GM12864 (cell line): ENCODE results near the gene TMTC2.

Experiments used
- DNase-seq: peaks from one replicate; pipeline ENCODE4 v3.0.0-alpha.2; 2011; ENCODE audit warnings: low read depth
- H3K4me3 ChIP-seq: 2 replicates; pipeline ENCODE4 v1.5.1; 2011; ENCODE audit warnings: mild to moderate bottlenecking, low read depth, low read length, control low read depth
- TF ChIP-seq, protein P1 (sequence below): IDR thresholded peaks from 2 replicates; pipeline ENCODE4 v1.5.1; 2011; ENCODE audit warnings: low read depth, mild to moderate bottlenecking, moderate library complexity, low read length, control low read depth, inconsistent platforms; ENCODE audit errors: missing control alignments

Gene TMTC2

DNA sequence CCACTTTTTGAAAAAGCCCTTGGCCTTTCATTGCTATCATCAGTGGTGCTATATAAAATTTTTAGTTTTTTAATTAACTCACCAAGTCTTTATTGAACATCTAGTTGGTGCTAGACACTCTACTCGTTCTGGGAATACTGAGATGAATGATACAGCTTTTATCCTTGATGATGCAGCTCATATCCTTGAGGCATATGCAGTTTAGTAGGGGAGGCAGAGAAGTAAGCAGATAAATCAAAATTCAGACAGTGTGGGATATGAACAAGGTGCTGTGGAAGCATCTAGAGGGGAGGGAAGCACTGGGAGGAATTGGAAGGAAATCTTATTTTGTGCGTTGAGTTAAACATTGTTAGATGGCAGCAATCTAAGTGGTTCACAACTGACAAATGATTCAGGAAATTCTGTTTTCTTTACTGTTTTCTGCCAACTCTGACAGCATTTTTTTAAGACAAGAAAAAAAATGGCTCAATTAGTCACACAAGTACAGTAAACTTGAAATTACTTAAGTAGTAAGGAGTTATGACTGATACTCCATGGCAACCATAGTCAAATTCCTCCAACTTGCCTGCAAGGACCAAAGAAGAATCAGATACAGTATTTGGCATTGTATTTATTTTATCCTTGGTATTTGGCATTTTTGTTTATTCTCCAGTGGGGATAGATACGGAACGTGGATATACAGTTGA lies 119.2 kb downstream of the TMTC2 start:
- TF ChIP-seq, protein P1, sequence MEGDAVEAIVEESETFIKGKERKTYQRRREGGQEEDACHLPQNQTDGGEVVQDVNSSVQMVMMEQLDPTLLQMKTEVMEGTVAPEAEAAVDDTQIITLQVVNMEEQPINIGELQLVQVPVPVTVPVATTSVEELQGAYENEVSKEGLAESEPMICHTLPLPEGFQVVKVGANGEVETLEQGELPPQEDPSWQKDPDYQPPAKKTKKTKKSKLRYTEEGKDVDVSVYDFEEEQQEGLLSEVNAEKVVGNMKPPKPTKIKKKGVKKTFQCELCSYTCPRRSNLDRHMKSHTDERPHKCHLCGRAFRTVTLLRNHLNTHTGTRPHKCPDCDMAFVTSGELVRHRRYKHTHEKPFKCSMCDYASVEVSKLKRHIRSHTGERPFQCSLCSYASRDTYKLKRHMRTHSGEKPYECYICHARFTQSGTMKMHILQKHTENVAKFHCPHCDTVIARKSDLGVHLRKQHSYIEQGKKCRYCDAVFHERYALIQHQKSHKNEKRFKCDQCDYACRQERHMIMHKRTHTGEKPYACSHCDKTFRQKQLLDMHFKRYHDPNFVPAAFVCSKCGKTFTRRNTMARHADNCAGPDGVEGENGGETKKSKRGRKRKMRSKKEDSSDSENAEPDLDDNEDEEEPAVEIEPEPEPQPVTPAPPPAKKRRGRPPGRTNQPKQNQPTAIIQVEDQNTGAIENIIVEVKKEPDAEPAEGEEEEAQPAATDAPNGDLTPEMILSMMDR: no peak
- H3K4me3 ChIP-seq: no peak overlapping the region
- DNase-seq: no peak

DNA sequence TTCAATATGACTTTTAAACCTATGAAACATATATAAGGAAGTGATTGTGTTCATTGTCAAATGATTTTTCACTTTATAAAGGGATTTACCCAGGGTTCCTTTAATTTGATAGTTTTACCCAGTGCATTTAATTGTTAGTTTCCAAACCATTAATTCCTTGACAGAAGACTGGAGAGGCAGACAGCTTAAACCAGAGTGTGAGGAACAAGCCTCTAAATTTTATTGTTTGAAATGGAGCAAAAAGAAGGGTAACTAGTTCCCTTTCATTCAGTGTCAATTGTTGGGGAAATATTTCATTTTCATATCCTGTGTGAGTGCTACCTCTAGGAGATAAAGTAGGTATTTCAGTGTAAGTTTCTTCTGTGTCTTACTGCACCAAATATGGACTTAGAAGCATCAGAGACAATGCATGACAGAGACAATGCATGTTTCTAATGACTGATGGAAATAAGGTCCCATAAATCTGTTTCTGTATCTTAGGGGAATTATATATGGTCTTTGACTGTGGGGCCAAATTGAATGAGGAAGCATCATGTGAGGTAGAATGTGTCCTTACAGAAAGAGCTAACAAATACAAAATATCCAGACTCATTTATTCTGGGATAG lies 120.5 kb downstream of the TMTC2 start:
- no peak for DNase-seq
- H3K4me3 ChIP-seq: no peak overlapping the region
- TF ChIP-seq, protein P1: no peak

DNA sequence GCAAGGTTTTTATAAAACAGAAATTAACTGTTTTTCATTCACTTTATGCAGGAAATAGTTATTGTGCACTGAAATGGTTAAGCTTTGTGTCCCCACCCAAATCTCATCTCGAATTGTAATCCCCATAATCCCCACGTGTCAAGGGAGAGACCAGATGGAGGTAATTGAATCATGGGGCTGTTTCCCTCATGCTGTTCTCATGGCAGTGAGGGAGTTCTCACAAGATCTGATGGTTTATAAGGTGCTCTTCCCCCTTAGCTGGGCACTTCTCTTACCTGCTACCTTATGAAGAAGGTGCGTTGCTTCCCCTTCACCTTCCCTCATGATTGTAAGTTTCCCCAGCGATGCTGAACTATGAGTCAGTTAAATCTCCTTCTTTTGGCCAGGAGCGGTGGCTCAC lies 123.9 kb downstream of the TMTC2 start:
- TF ChIP-seq, protein P1: no peak
- DNase-seq: no peak
- no peak overlapping the region for H3K4me3 ChIP-seq

DNA sequence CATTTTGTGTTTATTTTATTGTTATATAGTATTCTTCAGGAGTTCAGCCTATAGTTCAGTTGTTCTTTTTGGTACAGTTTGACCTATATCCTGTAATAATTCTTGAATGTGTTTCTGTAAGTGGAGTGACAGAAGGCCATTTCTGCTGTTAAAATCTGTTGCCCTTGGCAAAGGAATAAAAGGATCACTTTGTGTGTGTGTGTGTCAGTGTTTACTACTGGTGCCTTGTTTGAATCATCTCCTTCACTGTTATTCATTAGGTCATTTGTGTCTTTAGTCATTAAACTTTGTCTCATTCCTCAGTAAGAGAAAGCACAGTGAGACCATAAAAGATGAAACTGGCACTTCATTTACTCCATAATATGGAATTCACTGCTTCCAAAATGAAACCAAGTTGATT lies 130.7 kb downstream of the TMTC2 start:
- DNase-seq: no peak
- TF ChIP-seq, protein P1: no peak

DNA sequence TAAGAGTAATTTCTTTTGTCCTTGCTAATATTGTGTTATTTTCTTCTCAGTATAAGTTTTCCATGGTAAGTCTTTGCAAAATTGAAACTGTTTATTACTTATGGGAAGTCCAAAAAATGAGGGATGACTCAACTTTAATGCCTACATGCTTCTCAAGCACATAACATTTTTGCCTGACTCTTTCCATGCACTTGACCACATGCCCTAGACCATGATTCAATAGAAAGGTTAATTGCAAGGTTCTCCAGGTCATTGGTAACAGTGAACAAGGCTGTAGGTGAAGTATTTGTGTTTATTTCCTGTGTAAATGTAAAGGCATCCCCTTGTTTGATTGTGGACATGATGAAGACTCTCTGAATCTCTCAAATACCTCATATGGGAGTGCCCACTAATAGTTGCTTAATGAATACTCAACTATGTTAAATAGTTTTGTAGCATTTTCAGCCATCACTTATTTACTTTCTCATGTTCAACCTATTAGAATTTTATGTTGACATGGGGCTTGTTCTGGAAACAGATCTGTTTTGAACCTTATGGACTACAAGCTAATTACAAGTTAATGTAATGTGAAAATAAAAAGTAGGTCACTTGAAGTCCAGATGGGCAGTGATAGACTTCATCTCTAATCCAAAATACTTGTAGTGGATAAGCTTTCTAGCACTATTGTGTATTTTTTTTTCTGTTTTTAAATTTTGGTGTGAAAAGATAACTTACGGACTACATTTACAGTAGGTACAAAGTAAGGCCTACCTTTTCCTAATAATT lies 131.7 kb downstream of the TMTC2 start:
- no peak overlapping the region for H3K4me3 ChIP-seq
- TF ChIP-seq, protein P1: no peak
- no peak for DNase-seq

More for the DNA sequence above, 130.7 kb downstream of the TMTC2 start:
- H3K4me3 ChIP-seq: no peak overlapping the region

DNA sequence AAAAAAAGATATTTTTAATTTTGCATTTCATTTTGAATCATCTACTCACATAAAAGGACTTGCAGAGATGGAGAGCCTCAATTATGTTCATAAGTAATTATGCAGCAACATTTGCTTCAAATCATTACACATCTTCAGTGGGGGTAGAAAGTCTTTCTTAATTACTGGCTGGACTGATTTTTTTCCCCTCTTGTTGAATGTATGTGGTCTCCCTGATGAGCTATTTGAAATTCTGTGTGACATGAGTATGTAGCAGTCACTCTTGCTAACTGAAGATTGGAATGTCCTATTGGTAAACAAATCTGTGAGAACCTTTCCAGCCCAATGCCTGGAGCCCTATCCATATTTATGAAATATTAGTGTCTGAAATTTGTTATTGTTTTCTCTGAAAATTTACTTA lies 139.8 kb downstream of the TMTC2 start:
- TF ChIP-seq, protein P1: no peak
- no peak for DNase-seq
- no peak overlapping the region for H3K4me3 ChIP-seq
